ENCODE data around the gene CACNA1B.
"Not testable (repeated sequence)": the region's sequence is repeated elsewhere in the genome, so short reads cannot be mapped to it uniquely, and the experiment has no call there.

The CACNA1B gene

DNA sequence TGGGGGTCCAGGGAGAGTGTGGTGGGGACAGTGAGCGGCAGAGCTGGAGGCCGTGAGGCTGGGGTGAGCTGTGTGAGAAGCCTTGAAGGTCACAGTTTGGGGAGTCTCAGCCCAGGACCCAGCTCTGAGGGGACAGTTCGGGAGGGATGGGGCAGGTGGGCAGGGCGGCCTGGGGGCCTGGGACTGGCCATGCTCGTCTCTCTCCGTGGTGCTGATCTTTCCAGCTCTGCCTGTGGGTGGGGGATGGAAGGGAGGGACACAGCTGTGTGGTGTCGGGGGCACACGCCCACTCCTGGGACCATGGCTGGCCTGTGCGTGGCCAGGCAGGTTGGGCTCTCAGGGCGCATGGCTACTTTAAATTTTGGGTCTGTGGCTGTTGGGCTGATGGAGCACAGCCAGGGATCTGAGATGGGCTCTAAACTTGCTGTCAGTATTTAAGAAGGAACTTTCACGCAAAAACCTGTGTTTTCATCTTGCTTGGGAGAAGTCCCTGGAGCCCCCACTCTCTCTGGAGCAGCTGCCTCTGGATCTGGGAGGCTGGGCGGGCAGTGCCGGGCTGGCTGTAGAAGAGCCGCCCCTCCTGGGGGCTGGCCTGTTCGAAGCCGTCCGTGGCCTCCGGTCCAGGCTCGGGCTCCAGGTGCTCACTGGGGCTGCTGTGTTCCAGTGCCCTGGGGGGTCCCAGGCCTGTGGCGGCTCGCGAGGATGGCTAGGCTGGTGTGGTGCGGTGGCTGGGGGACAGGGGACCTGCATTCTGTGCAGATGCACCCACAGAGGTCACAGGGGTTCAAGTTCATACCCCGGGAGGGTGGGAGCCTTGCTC is 13.4 kb downstream of the CACNA1B start:
- DNase-seq = not testable (repeated sequence)

DNA sequence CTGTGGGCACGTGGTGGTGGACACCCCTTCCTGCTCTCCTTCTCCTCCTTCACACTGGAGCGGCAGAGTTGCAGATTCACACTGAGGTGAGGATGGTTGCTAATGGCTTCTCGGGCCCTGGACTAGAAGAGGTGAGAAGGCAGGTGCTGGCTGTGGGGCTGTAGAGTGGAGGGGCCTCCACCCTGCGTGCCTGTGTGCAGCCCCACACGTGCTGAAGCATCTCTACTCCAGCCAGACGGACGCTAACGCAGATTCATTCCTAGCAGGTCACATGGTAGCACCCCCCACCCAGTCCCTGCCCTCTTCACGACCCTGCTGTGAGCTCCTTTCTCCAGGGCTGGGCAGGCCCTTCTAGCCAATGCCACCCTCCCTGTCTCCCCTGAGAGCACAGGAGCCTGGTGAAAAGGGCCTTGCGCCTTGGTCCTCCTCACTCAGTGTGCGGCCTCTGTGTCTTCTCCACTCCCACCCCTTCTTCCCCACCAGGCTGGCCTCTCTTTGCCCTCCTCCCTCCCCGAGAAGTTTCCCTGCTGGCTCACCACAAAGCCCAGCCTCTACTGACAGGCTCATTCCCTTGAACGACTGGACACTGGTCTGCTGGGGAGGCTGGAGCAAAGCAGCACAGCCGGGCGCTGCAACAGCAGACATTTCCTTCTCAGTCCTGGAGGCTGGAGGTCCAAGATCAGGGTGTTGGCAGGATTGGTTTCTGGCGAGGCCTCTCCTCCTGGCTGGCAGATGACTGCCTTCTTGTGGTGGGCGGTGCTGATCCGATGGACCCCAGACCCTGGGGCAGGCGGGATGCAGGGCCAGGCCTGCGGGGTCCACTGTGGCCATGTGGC is 14.2 kb downstream of the CACNA1B start:
- no peak for DNase-seq

DNA sequence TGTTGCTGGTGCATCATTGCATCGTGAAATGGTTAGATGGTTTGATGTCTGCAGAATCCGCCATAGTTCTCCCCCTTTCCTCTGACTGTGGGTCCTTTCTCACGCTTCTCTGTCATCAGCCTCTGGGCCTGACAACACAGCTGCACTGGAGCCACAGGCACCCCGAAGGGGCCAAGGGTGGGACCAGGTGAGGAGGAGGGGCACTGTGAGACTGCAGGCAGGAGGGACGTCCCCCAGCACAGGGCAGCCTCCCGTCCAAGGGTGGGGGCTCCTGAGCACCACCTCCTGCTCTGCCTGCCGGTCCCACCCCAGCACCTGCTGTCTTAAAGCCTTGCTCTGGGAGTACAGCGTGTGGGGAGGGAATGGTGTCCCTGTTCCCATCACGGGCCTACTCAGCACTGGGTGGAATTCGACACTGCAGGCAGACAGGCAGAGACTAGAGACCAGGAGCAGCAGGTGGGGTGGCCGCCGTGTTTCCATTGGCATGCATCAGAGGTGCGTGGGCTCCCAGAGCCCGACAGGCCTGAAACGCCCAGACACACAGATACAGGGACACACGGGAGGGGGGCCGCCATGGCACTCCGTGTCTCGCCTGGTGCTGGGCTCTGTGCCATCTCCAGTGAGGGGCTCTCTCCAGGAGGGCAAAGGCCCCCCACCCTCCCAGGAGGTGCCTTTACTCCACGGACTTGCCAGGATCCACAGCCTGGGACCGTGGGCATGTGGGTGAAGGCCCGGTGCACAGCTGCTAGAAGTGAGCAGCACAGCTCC is 15.0 kb downstream of the CACNA1B start:
- no peak for DNase-seq

DNA sequence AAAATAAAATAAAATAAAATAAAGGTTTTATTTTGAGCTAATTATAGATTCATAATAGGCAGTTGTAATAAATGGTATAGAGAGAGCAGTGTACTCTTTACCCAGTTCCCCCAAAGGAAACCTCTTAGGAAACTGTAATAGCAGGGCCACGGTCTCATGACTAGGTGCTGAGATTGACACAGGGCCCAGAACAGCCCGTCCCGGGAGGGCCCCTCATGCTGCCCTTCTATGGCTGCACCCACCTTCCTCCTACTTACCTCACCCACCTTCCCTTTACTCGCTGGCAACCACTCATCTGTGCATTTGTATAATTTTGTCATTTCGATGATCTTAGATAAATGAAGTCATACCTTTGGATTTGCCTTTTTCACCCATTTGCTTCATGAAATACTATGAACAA is 16.1 kb downstream of the CACNA1B start:
- no peak for DNase-seq

DNA sequence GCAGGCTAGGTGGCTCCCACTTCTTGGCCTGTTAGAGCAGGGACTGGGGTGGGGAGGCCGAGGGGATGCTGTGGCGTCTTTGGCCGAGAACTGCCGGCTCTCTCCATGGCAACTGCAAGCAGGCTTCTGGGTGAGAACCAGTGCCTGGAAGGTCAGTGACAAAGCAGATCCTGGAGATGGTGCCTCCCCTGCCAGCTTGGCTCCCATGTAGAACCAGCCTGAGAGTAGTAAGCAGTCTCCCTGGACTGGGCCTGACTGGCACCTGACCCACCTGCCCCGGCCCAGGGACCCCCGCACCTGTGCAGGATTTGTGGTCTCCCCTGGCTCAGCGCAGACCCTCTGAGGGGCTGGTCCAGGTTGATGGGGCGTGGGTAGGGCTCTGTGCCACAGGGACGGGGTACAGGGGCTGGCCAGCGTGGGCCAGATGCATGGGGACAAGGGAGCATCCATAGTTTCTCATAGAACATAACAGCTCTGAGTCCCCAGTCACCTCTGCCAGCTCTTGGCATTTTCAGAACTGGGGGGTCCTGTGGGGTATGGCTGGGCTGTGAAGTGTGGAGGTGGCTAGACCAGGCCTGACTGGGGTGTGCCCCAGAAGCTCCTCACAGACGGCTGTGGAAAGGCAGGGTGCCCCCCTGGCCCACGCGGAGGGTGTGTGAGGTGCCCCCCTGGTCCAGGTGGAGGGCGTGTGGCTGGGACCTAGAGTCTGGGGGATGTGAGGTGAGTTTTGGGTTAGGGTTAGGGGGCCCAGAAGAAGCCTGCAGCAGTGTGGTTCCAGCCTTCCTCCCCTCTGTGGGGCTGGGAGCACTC is 22.2 kb downstream of the CACNA1B start:
- no peak for DNase-seq

DNA sequence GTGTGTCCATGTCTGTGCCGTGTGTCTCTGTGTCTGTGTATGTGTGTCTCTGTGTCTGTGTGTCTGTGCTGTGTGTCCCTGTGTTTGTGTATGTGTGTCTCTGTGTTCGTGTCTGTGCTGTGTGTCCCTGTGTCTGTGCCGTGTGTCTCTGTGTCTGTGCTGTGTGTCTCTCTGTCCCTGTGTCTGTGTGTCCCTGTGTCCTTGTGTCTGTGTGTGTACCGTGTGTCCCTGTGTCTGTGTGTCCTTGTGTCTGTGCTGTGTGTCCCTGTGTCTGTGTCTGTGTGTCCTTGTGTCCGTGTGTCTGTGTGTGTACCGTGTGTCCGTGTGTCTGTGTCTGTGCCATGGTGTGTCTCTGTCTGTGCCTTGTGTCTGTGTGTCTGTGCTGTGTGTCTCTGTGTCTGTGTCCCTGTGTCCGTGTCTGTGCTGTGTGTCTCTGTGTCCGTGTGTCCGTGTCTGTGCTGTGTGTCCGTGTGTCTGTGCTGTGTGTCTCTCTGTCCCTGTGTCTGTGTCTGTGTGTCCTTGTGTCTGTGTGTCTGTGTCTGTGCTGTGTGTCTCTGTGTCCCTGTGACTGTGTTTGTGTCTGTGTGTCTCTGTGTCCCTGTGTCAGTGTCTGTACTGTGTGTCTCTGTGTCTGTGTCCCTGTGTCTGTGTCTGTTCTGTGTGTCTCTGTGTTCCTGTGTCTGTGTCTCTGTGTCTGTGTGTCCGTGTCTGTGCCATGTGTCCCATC is 23.2 kb downstream of the CACNA1B start:
- DNase-seq = no peak

DNA sequence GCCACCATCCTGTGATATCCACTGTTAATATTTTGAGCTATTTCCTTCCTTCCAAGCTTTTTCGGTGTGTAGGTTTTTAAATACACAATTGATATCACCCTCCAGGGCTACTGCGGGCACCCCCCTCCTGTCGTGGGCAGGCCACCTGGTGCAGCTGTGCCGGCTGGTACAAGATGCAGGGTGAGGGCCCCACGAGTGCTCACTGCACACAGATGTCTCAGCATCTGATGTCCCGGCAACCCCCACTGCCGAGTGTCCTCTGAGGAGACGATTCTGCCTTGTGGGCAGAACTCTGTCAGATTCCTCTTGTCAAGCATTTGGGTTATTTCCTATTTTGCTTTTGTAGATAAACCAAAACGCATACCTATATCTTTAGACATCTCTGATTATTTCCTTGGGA is 25.1 kb downstream of the CACNA1B start:
- no peak for DNase-seq

DNA sequence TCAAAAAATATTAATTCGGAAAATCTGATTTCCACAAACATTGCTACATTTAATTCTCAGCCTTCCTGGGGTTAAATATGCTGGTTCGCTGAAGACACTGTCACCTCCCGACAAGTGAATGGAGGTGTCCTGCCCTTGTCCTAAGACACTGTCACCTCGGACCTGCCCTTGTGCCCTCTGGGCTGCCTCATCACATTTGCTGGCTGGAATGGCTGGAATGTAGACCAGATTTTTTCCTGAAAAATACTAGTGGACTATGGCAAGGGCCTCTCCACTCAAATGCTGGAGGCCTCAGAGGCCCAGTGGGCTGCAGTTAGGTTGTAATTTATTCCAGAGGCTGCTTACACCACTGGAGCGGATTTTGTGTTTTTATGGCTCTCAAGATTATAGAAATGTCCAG is 28.2 kb downstream of the CACNA1B start:
- DNase-seq = no peak

DNA sequence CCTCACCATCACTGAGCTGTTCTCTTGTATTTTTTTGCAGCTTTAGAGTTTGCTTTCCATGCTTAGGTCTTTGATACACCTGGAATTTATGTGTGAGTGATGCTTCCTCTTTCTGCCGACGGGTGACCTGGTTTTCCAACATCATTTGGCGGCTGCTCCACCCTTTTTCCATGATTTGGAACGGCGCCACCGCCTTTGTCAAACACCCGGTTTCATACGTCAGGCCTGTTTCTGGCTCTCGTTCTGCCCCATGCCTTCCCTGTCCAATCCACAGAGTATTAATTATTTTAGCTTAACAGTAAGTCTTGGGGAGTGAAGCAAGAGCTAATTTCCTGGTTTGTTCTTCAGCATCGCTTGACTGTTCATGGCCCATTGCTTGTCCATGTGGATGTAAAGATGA is 30.2 kb downstream of the CACNA1B start:
- DNase-seq = no peak

DNA sequence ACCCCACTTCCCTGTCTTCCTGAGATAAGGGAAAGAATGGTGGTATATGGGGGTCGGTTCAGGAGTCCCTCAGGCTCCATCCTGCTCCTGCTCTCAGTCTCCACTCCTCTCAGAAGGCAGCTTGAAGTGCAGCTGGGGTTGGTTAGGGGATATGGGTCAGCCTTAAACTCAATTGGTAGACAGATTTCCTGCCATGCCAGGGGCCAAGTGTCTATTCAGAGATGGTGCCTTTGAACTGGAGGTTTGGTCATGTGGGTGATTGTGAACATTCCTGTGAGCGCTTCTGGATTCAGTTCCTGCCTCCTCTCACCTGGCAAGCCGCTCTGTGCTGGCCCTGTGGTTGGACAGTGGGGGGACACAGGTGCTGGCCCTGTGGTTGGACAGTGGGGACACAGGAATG is 35.1 kb downstream of the CACNA1B start:
- DNase-seq = no peak

DNA sequence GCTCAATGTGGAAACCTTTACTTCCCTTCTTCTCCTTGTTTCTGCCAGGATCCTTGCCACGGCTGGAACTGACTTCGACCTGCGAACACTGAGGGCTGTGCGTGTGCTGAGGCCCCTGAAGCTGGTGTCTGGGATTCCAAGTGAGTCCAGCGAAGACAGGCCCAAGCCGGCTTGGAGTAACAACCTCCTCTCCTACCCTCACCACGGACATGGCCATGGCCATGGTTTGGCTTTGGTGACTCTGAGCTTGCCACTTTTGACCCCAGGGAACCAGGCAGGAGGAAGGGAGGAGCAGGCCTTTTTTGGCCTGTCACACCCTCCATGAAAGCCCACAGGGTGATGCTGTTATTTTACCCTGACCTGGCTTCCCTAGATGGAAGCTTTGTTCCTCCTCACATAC is 35.5 kb downstream of the CACNA1B start:
- DNase-seq = no peak

DNA sequence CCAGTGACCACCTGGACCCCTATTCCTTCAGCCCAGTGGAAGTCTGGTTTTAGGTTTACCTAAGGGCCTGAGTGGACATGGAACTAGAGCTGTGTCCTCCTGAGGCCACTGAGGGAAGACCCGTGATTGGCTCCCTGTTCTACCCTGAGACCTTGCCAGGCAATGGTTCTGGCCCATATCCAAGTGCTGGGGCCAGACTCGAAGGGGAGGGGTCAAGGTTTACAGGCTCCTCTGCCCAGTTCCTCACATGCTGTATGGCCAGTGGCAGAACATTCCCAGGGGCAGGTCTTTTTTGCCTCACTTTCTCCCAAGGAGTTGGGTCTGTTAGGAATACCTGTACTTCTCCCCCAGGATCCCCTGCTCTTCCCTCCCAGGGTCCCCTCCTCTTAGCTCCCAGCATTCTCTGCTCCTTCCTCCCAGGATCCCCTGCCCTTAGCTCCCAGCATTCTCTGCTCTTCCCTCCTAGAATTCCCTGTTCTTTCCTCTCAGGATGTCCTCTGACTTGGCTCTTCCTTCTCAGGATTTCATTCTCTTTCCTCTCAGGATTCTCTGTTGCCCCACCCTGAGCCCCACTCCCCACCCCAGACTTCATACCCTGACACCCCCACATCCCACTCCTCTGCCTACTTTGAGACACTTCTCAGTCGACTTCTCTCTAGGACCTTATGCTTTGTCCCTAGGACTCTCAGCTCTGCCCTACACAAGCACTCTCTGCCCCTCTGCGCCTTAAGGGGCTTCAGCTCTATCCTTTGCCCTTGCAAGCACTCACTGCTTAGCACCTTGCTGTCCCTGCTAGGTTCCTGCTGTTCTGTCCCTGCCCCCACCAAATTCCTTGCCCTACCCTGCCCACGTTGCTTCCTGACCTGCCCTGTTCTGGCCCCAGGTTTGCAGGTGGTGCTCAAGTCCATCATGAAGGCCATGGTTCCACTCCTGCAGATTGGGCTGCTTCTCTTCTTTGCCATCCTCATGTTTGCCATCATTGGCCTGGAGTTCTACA is 36.5 kb downstream of the CACNA1B start:
- DNase-seq = no peak

DNA sequence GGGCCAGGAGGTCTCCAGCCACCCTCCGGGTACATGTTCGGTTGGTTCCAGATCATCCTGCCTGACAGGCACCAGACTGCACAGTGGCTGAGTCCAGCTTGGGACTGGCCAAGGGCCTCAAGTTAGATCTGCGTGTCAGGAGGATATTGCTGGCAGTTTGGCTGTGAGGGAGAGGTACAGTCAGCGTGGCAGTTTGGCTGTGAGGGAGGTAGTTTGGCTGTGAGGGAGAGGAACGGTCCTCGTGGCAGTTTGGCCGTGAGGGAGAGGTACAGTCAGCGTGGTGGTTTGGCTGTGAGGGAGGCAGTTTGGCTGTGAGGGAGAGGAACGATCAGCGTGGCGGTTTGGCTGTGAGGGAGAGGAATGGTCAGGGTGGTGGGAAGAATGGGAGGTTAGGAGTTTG is 39.0 kb downstream of the CACNA1B start:
- no peak for DNase-seq

DNA sequence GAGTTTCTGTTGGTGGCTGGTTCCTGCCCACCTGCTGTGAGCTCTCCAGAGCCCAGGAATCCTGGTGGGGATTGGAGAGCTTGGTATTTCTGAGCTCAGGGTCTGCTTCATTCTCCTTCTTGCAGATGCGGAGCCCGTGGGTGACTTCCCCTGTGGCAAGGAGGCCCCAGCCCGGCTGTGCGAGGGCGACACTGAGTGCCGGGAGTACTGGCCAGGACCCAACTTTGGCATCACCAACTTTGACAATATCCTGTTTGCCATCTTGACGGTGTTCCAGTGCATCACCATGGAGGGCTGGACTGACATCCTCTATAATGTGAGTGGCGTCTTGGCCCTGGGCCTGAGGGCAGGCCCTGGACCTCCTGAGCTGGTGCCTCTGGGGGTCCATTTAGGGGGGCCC is 39.5 kb downstream of the CACNA1B start:
- DNase-seq = no peak

DNA sequence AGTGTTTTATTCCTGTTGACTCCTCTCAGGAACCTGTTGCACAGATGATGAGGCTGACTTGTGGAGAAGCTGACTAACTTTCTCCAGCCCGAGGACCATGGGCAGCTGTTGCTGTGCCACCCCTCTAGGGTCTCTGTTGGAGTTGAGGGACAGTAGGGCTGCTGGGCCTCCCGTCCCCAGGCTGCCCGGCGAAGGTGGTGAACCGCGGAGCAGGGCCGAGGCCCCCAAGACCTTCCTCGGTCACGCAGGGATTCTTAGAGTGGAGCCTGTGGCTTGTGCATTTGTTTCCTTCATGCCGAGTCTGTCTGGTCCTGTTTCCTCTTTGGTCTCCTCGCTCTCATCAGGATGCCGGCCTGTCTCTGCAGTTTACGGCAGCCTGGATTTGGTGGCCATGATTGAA is 40.2 kb downstream of the CACNA1B start:
- DNase-seq = no peak

DNA sequence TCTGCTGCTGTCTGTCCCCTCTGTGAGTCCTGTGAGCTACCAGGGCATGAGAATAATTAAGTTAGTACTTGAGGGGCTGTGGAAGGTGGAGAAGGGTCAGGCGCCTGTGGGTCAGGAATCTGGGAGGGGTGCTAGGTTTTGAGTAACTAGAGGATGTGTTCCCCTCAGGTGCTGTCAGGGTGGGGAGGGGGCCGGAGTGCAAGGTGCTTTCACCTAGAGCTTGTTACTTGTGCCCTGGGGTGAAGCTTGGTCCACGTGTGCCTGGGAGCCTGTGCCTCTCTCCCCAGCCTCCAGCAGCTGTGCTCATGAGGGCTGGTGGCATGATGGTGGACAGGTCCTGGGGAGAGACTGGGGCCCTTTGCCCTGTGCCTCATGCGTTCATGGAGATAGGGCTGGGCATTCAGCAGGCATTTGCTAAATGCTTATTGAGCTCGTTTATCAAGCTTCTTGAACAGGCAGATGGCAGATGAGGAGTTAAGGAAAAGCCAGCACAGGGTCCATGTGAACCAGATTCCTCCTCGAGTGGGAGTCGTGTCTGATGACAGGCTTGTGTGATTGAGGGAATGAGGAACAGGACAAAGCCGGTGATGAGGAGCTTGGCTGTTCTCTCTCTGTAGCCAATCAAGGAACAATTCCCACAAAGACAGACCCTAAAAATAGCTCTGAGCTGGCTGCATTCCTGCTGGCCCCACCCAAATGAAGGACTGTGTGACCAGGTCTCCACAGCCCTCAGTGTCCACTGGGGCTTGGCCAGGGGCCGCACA is 40.9 kb downstream of the CACNA1B start:
- no peak for DNase-seq

DNA sequence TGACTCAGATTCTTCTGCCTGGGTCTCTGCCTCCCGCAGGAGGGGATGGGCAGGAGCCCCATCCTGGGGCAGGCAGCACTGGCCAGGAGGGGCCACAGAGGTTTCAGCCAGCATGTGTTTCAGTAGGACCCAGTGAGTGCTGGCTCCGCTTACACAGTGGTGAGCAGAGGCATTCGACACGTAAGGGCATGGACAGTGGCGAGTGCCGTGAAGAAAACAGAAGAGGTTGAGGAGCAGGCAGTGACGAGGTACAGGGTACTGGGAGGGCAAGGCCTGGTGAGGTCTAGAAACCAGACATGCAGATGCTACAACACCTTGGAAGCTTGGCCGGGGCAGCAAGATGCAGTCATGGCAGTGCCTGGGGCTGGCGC is 41.5 kb downstream of the CACNA1B start:
- DNase-seq = no peak

DNA sequence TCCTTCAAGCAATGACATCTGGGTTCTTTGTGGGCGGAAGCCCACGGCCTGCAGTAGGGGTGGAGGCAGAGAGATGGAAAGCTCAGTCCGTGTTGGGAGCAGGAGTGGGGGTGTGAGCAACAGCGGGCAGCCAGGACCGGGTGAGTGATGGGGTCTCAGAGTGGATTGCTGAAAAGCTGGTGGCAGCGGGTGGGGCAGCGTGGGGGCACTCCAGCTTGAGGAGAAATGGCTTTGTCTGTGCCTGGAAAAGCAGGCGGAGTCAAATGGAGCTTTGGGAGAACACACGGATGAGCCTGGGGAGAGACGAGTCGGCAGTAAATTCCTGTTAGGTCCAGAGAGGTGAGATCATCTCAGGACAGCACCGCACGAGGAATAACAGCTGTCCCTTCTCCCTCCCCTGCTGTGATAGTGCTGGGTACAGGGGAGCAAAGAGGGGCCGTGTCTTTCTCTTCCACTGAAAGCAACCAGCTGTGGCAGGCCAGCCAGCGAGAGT is 42.1 kb downstream of the CACNA1B start:
- no peak for DNase-seq

DNA sequence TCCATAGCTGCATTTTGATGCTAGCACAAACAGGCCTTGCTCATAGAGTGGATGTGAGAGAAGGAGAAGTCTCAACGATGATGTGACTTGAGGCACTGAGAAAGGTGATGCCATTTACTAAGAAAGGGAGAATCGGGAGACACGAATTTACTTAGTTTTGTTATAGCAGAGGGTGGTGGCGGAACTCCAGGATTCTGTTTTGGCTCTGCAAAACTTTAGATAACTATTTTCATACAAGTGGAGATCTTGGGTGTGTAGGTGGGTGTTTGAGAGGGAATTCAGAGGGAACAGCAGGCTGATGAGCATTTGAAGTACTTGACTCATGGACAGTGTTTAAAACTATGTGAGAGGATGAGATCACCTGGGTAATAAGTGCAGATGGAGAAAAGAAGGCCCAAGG is 43.2 kb downstream of the CACNA1B start:
- no peak for DNase-seq

DNA sequence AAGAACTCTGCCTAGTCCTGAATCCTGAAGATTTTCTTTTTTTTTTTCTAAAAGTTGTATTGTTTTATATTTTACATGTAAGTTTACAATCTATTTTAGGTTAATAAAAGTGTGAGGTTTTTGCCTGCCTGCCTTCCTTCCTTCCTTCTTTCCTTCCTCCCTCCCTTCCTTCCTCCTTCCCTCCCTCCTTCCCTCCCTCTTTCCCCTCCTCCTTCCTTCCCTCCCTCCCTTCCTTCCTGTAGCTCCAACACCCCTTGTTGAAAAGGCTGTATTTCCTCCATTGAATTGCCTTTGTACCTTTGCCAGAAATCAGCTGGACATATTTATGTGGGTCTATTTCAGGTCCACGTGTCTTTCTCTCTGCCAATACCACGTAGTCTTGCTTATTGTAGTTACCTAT is 46.6 kb downstream of the CACNA1B start:
- DNase-seq = no peak
